ENCODE measurements around the gene NWD2. TPM values are rescaled to one million over a fixed set of nuclear protein-coding genes. Genes with fewer than 3 reads are reported as not detected.
"Not testable (repeated sequence)": the region's sequence is repeated elsewhere in the genome, so short reads cannot be mapped to it uniquely, and the experiment has no call there.

Gene NWD2
- total RNA-seq, 2 experiments from 2014 or later = not detected

DNA sequence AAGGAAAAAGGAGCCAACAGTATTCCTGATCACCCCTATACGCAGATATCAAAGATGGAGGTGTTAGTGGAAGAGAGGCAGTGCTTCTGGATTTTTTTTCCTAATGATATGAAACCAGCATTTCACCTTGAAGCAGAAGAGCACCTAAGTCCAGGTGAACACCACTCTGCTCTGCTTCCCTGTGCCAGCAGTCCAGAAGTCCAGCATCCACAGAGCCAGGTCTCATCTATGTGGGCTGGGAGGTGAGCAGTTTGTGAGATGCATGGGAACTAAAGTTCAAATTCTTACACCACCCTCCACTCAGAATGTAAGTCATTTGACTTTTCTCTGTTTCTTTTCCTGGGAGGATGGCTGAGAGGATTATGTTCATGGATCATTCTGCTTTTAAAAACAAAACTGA, 239.1 kb downstream of the NWD2 start:
- POLR2A ChIA-PET = no interaction called here
- CTCF ChIA-PET = no interaction called here

DNA sequence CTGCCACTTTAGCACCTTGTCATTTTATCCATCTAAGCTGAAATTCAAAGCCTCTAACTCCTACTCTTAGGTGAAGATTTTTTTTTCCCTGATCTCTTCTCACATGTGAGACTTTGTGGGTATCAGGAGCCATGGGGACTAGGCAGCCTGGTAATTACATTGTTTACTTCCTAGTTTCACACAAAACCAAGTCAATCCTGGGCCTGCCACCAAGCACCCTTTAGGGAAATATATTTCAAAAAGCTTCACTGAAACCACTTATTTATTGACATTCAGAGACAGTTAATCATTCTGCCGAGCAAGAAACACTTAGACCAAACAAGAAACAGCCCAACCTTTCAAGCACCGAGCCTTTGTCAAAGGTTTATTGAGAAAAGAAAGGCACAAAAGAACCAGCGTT, 241.6 kb downstream of the NWD2 start:
- ChIA-PET POLR2A (no interaction called here), CTCF (no interaction called here)

DNA sequence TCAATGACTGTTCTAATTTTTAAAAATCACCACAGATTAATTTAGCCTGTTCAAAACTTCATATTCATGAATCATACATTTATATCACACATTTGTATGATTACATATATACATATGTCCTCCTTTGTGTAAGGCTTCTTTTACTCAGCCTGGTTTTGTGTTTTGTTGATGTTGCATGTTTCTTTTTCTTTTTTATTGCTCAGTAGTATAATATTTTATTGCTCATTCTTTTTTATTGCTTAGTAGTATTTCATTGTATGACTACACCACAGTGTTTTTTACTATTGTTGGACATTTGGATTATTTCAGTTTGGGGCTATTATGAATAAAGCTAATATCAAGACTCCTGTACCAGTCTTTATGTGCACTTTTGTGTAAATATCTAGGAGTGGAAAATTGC, 243.1 kb downstream of the NWD2 start:
- POLR2A ChIA-PET = no interaction called here
- CTCF ChIA-PET = no interaction called here

DNA sequence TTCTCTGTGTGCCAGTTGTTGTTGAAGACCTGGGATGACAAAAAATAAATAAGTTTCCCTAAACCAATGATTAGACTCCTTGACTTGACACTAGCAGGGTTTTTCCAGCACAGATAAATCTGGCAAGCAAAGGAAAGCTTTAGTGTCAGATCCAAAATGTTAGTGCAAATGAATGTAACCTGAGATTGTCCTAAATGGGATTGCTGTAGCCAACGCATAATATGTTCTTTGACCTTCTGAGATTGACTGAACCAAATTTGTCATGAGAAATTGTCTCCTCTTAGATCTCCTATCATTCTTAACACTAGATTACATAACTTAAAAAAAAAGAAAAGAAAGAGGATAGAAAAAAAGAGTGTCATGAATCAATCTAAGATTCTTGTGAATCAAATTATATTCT, 245.2 kb downstream of the NWD2 start:
- CTCF ChIA-PET = no interaction called here

DNA sequence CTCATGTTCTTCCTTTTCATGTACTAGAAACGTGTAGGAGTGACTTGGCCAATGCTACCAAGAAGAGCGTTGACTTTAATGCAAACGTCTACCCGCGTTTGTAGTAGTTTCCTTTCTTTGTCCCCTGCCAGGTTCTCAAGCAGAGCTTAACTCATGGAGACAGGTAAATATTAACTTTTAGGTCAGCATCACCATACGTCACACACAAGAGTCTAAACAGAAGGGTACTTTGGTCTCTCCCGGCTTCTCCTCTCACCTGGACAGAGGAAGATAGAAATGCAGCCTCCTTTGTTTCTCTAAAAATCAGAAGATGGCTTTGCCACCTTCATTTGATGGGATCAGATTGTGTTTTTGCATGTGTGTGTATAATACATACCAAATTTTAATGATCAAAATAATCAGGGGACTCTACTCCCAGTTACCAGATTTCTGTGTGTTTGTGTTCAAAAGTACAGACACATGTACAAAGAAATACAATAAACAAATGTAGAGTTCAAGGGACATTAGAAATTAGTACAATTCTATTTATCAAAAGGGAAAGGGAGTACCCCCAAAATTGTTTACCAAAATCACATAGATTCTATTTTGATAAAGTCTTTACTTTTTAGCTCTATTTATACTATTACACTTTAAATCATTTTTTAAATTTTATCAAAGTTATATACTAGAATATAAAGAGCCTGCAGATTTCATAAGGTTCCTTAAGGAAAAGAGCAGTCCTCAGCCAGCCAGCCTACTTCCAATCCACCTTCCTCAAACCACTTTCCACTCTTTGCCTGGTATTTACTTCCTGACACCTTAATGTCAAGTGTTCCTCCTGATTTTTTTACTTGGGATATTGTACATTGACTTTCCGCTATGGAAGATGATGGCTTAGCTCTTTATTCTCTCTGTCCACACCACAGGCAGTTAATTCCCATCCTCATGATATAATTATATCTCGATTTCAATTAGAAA, 246.1 kb downstream of the NWD2 start:
- ChIA-PET POLR2A (no interaction called here), CTCF (no interaction called here)

More for the DNA sequence above, 245.2 kb downstream of the NWD2 start:
- POLR2A ChIA-PET = no interaction called here

DNA sequence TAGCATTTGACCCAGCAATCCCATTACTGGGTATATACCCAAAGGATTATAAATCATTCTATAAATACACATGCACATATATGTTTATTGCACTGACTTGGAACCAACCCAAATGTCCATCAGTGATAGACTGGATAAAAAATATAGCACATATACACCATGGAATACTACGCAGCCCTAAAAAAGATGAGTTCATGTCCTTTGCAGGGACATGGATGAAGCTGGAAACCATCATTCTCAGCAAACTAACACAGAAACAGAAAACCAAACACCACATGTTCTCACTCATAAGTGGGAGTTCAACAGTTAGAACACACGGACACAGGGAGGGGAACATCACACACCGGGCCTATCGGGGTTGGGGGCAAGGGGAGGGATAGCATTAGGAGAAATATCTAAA, 250.8 kb downstream of the NWD2 start:
- POLR2A ChIA-PET, CTCF ChIA-PET: not testable (repeated sequence)

Measured in activated CD8-positive, alpha-beta memory T cell treated with anti-CD3 and anti-CD28 coated beads for 36 hours (primary cell).